ENCODE data around the gene IFNA1. TPM values are rescaled to one million over a fixed set of nuclear protein-coding genes. Genes with fewer than 3 reads are reported as not detected.

IFNA1 gene
- total and polyA plus RNA-seq, 2 experiments from 2014 or later: not detected

- no peak for TF ChIP-seq ZNF462 (CRISPR knock-in tag; IDR thresholded peaks at IDR 0.05)
These were observed 10.6 kb downstream of the IFNA1 start (continued) for GRCh38 chr9:21450733-21451394.

- Histone ChIP-seq H3K27ac (ENCODE audit: low read depth) (no peak overlapping the region), H3K36me3 (ENCODE audit: insufficient read depth) (no peaks in the 10 kb centered on the region), H3K4me3 (no peak overlapping the region), H3K79me2 (replicated peaks; ENCODE audit: insufficient read depth) (no peaks in the 10 kb centered on the region), H2AFZ (no peak overlapping the region), H3F3A (replicated peaks; ENCODE audit: low read depth) (no peaks in the 10 kb centered on the region), H3K4me1 (ENCODE audit: insufficient read depth) (peaks cover 10% of the 10 kb centered on the region), H3K9me2 (ENCODE audit: insufficient read depth) (no peaks in the 10 kb centered on the region), H4K20me1 (replicated peaks; ENCODE audit: insufficient read depth) (no peaks in the 10 kb centered on the region), H3K4me2 (no peak overlapping the region), H3K27me3 (ENCODE audit: insufficient read depth) (no peaks in the 10 kb centered on the region)
- Mint-ChIP-seq H3K4me1 (peaks cover 9% of the 10 kb centered on the region; the same call in 2 of the 3 replicates), H3K4me3 (no peak overlapping the region), H3K27ac (no peak overlapping the region), H3K9me3 (0 out of 3 replicates have a peak, but pooled peaks cover 2% of the 10 kb centered on the region), H3K36me3 (ENCODE audit: low read depth) (no peaks in the 10 kb centered on the region), H3K27me3 (ENCODE audit: insufficient read depth, low read depth, poor library complexity) (peaks cover 5% of the 10 kb centered on the region)
- DNase-seq (ENCODE audit: low spot score) (no peak), ATAC-seq (no peak)
- TF ChIP-seq ZNF114 (CRISPR knock-in tag; IDR thresholded peaks at IDR 0.05): no peak
- no peak for TF ChIP-seq POLR2AphosphoS5 (IDR thresholded peaks at IDR 0.05; ENCODE audit: low read depth)
- TF ChIP-seq EZH2phosphoT487 (IDR thresholded peaks at IDR 0.05; ENCODE audit: unreplicated experiment): no peak
- no peak for TF ChIP-seq CREB1 (CRISPR knock-in tag; IDR thresholded peaks at IDR 0.05; ENCODE audit: low read depth)
- no peak for TF ChIP-seq CTCF (conservative IDR thresholded peaks at IDR 0.05; ENCODE audit: low read depth in 2 of 2)
- TF ChIP-seq ZNF462 (CRISPR knock-in tag; IDR thresholded peaks at IDR 0.05): no peak
- no peak for TF ChIP-seq ZNF331 (CRISPR knock-in tag; IDR thresholded peaks at IDR 0.05; ENCODE audit: low read depth)
These were observed 12.4 kb downstream of the IFNA1 start for GRCh38 chr9:21452681-21453080.

All from GM23338 (cell line).